KMS-11 (cell line): Measurements from ENCODE around the gene DCBLD2.

ENCODE experiments used
- H2AFZ ChIP-seq: fragments of 200-600 bp; sonication (generic); 2 replicates; pipeline ENCODE4 v1.6.1; 2016; ENCODE audit warnings: antibody characterized with exemption, mixed run types, low read depth
- H3K27ac ChIP-seq: fragments of 200-600 bp; sonication (generic); 2 replicates; pipeline ENCODE4 v1.6.1; 2016; ENCODE audit warnings: mild to moderate bottlenecking, mixed run types
- H3K27me3 ChIP-seq: fragments of 200-600 bp; sonication (generic); 2 replicates; pipeline ENCODE4 v1.6.1; 2017; ENCODE audit warnings: mild to moderate bottlenecking, low read depth, mixed run types, moderate library complexity; ENCODE audit not compliant: insufficient read depth
- H3K36me3 ChIP-seq: fragments of 200-600 bp; sonication (generic); 2 replicates; pipeline ENCODE4 v1.6.1; 2017; ENCODE audit warnings: mild to moderate bottlenecking, mixed run types; ENCODE audit not compliant: insufficient read depth
- H3K4me1 ChIP-seq: fragments of 200-600 bp; sonication (generic); 2 replicates; pipeline ENCODE4 v1.6.1; 2016; ENCODE audit warnings: mild to moderate bottlenecking, low read depth, mixed run types; ENCODE audit not compliant: poor library complexity, severe bottlenecking
- H3K4me2 ChIP-seq: fragments of 200-600 bp; sonication (generic); 2 replicates; pipeline ENCODE4 v1.7.0; 2016; ENCODE audit warnings: mild to moderate bottlenecking, mixed run types
- H3K4me3 ChIP-seq: fragments of 200-600 bp; sonication (generic); IDR thresholded peaks from 2 replicates; pipeline ENCODE4 v1.6.1; 2017; ENCODE audit warnings: low read depth, low read length, mixed read lengths; ENCODE audit not compliant: insufficient read depth
- H3K79me2 ChIP-seq: fragments of 200-600 bp; sonication (generic); 2 replicates; pipeline ENCODE4 v1.6.1; 2016; ENCODE audit warnings: low read depth, mixed run types; ENCODE audit not compliant: insufficient read depth
- H3K9ac ChIP-seq: fragments of 200-600 bp; sonication (generic); 2 replicates; pipeline ENCODE4 v1.6.1; 2016; ENCODE audit warnings: mild to moderate bottlenecking, mixed run types
- H4K20me1 ChIP-seq: fragments of 200-600 bp; sonication (generic); 2 replicates; pipeline ENCODE4 v1.6.1; 2016; ENCODE audit warnings: mild to moderate bottlenecking, mixed run types; ENCODE audit not compliant: insufficient read depth
- TF ChIP-seq, protein P1 (sequence below): fragments of 200-600 bp; sonication (generic); conservative IDR thresholded peaks from 2 replicates; pipeline ENCODE4 v1.6.1; 2017; ENCODE audit warnings: low read depth, mild to moderate bottlenecking, antibody characterized with exemption, low read length, moderate library complexity, mixed read lengths

Gene DCBLD2

DNA sequence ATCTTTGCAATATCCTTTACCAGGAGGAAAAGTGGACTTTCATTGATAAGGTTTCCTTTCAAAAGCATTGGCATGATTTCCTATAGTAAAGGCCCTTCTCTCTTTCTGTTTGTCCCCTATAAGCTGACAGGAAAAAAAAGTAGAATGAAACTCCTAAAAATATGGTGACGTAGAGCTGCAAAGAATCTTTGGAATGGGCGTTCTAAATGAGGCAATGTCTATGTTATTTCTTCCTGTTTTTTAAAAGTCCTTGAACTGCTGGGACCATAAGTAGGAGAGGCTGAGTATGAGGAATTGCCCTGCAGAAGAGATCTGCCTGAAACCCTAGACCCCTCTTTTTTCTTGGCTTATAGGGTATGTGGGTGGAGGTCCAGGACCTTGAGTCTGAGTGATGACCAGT is 121.2 kb downstream of the DCBLD2 start:
- H3K4me2 ChIP-seq, result no peak overlapping the region
- TF ChIP-seq, protein P1, sequence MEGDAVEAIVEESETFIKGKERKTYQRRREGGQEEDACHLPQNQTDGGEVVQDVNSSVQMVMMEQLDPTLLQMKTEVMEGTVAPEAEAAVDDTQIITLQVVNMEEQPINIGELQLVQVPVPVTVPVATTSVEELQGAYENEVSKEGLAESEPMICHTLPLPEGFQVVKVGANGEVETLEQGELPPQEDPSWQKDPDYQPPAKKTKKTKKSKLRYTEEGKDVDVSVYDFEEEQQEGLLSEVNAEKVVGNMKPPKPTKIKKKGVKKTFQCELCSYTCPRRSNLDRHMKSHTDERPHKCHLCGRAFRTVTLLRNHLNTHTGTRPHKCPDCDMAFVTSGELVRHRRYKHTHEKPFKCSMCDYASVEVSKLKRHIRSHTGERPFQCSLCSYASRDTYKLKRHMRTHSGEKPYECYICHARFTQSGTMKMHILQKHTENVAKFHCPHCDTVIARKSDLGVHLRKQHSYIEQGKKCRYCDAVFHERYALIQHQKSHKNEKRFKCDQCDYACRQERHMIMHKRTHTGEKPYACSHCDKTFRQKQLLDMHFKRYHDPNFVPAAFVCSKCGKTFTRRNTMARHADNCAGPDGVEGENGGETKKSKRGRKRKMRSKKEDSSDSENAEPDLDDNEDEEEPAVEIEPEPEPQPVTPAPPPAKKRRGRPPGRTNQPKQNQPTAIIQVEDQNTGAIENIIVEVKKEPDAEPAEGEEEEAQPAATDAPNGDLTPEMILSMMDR, result no peak
- H3K27ac ChIP-seq, result no peak overlapping the region

DNA sequence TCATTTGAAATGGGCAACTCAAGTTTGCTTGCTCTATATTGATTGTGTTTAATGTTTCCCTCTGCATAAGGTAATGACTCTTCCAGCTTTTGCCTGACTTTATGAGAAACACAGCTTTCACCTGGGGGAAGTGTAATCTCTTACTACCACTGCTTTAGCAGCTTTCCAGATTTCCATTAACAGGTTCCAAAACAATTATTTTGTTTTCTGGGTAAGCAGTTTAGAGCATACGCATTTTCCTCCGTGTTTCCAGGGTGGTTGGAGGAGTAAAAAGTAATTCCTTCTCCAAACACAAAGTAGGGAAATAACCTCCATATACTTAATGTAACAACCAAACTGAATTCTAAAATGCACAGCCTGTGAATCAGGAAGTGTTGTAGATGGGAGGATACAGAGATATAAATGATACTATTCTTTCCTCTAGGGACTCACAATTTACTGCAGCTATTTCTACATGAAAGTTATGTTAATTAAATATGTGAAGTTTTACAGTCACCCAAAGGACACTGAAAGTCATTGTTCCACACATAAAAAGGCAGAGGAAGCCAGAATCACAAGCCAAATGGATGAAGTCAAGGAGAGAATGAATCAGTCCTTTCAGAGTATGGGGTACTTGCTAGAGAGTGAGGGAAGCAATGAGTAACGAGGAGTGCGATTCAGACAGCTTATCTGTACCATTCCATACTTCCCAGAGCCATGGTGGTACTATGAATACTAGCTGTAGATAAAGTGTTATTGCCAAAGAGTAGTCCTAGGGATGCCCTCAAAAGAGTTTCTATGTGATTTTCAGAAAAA is 121.8 kb downstream of the DCBLD2 start:
- Histone ChIP-seq H3K4me2 (no peak overlapping the region), H3K4me1 (peaks cover 44% of the 10 kb centered on the region), H2AFZ (no peak overlapping the region), H3K4me3 (no peak overlapping the region), H3K79me2 (peaks cover 4% of the 10 kb centered on the region; the same call in 1 of the 2 replicates), H3K27me3 (no peaks in the 10 kb centered on the region), H3K27ac (no peak overlapping the region), H3K36me3 (no peaks in the 10 kb centered on the region; the same call in 1 of the 2 replicates), H4K20me1 (no peaks in the 10 kb centered on the region), H3K9ac (no peak overlapping the region)
- TF ChIP-seq, protein P1, result no peak

More for the DNA sequence above, 121.2 kb downstream of the DCBLD2 start:
- Histone ChIP-seq H3K9ac (no peak overlapping the region), H2AFZ (no peak overlapping the region), H3K79me2 (no peaks in the 10 kb centered on the region; the same call in 1 of the 2 replicates), H3K4me3 (no peak overlapping the region), H3K27me3 (no peaks in the 10 kb centered on the region), H3K4me1 (peaks cover 44% of the 10 kb centered on the region), H3K36me3 (no peaks in the 10 kb centered on the region; the same call in 1 of the 2 replicates), H4K20me1 (no peaks in the 10 kb centered on the region)

DNA sequence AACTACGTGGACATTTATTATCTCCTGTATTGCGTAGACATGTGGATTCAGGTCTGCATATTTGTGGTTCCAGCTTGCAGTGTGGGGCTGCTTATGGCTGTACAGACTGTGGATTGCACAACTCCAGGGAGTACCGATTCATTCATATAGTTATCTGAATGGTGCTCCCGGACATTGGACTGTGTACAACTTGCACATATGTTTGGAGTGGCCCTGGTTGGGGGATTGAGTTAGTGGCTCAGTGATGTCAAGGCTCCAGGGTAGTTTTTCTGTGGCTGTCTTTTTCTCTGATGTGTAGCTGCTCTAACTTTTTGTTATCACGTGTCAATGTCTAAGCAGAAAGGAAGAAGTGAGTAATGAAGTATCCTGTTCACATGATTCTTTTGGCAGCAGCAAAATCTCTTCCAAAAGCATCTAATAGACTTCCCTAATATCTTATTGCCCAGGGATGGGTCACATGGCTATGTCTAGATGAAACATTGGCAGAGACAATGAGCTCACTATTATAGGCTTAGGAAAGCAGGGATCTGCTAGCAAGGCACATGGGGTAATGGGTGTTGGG is 122.6 kb downstream of the DCBLD2 start:
- no peak overlapping the region for H3K27ac ChIP-seq
- TF ChIP-seq, protein P1, result no peak
- no peaks in the 10 kb centered on the region for H3K36me3 ChIP-seq
- no peaks in the 10 kb centered on the region for H3K27me3 ChIP-seq
- H3K79me2 ChIP-seq, result peaks cover 12% of the 10 kb centered on the region; the same call in 1 of the 2 replicates
- no peak overlapping the region for H3K9ac ChIP-seq
- no peak overlapping the region for H3K4me3 ChIP-seq
- no peaks in the 10 kb centered on the region for H4K20me1 ChIP-seq
- peaks cover 44% of the 10 kb centered on the region for H3K4me1 ChIP-seq
- no peak overlapping the region for H3K4me2 ChIP-seq
- H2AFZ ChIP-seq, result no peak overlapping the region

DNA sequence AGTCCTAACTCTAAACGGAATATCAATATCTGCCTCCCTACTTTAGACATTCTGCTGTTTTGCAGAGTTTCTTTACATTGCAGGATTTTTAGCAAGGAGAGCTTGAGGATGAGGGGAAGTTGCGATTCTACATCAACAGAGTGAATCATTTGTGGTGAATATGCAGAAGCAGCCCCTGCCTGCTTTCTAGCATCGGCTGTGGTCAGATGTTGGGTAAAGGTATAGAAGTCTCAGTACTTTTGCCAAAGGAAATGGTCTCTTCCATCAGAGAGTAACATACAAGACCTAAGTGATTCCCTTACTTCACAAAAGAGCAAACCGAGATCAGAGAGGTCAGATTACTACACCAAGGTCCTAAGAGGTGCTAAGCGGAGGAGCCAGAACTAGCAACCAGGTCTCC is 123.1 kb downstream of the DCBLD2 start:
- Histone ChIP-seq H3K27ac (no peak overlapping the region), H3K27me3 (no peaks in the 10 kb centered on the region), H4K20me1 (no peaks in the 10 kb centered on the region), H3K4me2 (no peak overlapping the region), H3K79me2 (peaks cover 17% of the 10 kb centered on the region; the same call in 1 of the 2 replicates), H2AFZ (no peak overlapping the region), H3K9ac (no peak overlapping the region), H3K36me3 (no peaks in the 10 kb centered on the region), H3K4me1 (peaks cover 44% of the 10 kb centered on the region), H3K4me3 (no peak overlapping the region)
- TF ChIP-seq, protein P1, result no peak
